Lower leg skin (tissue), 3 donors: ENCODE data around the gene LBX2.

Experiments
- CTCF ChIP-seq, 3 donors: fragments of 450-650 bp; IDR thresholded peaks; one replicate each; pipeline ENCODE4 v1.5.1; 2016; ENCODE audit warnings: antibody characterized with exemption in 3 of 3, mild to moderate bottlenecking in 3 of 3, moderate library complexity in 2 of 3
- POLR2A ChIP-seq, 2 donors: fragments of 450-650 bp; IDR thresholded peaks; one replicate each; pipeline ENCODE4 v1.6.1; 2016 to 2017; ENCODE audit warnings: antibody characterized with exemption in 2 of 2, mild to moderate bottlenecking in 1 of 2, moderate library complexity in 1 of 2

GRCh38 chr2:74501335-74502071, 2.1 kb upstream of the LBX2 start:
- TF ChIP-seq CTCF (IDR thresholded peaks at IDR 0.05) (no peak), POLR2A (IDR thresholded peaks at IDR 0.05) (no peak)
